ENCODE measurements around the gene AGAP2. TPM values are rescaled to one million over a fixed set of nuclear protein-coding genes. Genes with fewer than 3 reads are reported as not detected.

Gene AGAP2
- total and polyA plus RNA-seq, 2 donors (not counting 1 experiment from before 2014, with no cell fraction given), result 22.2 to 27.0 TPM

- H3K9me3 ChIP-seq (ENCODE audit: control extremely low read depth in 1 of 3, control insufficient read depth in 2 of 3, insufficient read depth in 1 of 3, low read length in 2 of 3), result no peaks in the 10 kb centered on the region
- ChIA-PET POLR2A (interaction anchor here (0.6 kb wide), 1 partner anchor 65 kb away, joined by 3 read pairs; no protein-coding TSS in a partner anchor), CTCF (no interaction called here)
- H3K4me1 ChIP-seq (ENCODE audit: control insufficient read depth in 2 of 2, insufficient read depth in 2 of 2, low read length in 2 of 2), result peaks cover 25 to 31% of the 10 kb centered on the region in 2 donors
- no peak overlapping the region for H3K4me3 ChIP-seq (ENCODE audit: control extremely low read depth in 1 of 5, extremely low read depth in 1 of 5, insufficient read depth in 1 of 5, low read depth in 2 of 5, low read length in 4 of 5)
- Mint-ChIP-seq H3K27ac (peak overlapping the region; percentile 57), H3K4me1 (peaks cover 27% of the 10 kb centered on the region), H3K9me3 (ENCODE audit: insufficient read depth) (no peaks in the 10 kb centered on the region), H3K4me3 (no peak overlapping the region), H3K27me3 (no peaks in the 10 kb centered on the region)
- no peak for DNase-seq
- ATAC-seq (ENCODE audit: low read depth), result no peak
- H3K79me2 ChIP-seq (ENCODE audit: control insufficient read depth, insufficient read depth, low read length), result peaks cover 48% of the 10 kb centered on the region
- no peak overlapping the region for H2AFZ ChIP-seq (ENCODE audit: insufficient read depth, low read depth, low read length, poor library complexity, severe bottlenecking)
- no peak overlapping the region for H3K9ac ChIP-seq (ENCODE audit: low read length)
- peaks cover 0 to 57% of the 10 kb centered on the region in 2 experiments for H3K36me3 ChIP-seq (replicated peaks in 1 of 2; ENCODE audit: control extremely low read depth in 1 of 2, control insufficient read depth in 1 of 2, extremely low read depth in 1 of 2, insufficient read depth in 2 of 2, low read length in 1 of 2)
- TF ChIP-seq EZH2 (IDR thresholded peaks at IDR 0.05; ENCODE audit: borderline replicate concordance, insufficient read depth, low read depth, low read length, poor library complexity, severe bottlenecking) (no peak), CTCF (IDR thresholded peaks at IDR 0.05) (no peak)
- intact Hi-C loops (cut with micrococcal nuclease), result no loop called here
- no peak overlapping the region for H3K27ac ChIP-seq (ENCODE audit: low read length in 2 of 2)
- WGBS (ENCODE audit: insufficient coverage), result 99% methylated on average over 31 of the region's 31 CpGs
- no peaks in the 10 kb centered on the region for H3K27me3 ChIP-seq (replicated peaks in 1 of 4; ENCODE audit: control extremely low read depth in 1 of 4, control insufficient read depth in 3 of 4, insufficient read depth in 4 of 4, low read length in 3 of 4)
- no peak overlapping the region for H3K4me2 ChIP-seq (replicated peaks; ENCODE audit: low read depth, low read length, poor library complexity, severe bottlenecking)
- H4K20me1 ChIP-seq (ENCODE audit: control insufficient read depth, insufficient read depth, low read length, poor library complexity, severe bottlenecking), result peaks cover 57% of the 10 kb centered on the region
These were observed 1.6 kb downstream of the AGAP2 start for GRCh38 chr12:57736741-57737466.

- no peaks in the 10 kb centered on the region for H3K9me3 ChIP-seq (ENCODE audit: control extremely low read depth in 1 of 3, control insufficient read depth in 2 of 3, insufficient read depth in 1 of 3, low read length in 2 of 3)
- H3K4me1 Mint-ChIP-seq, result peaks cover 19% of the 10 kb centered on the region
- peaks cover 57% of the 10 kb centered on the region for H4K20me1 ChIP-seq (ENCODE audit: control insufficient read depth, insufficient read depth, low read length, poor library complexity, severe bottlenecking)
- H3K4me2 ChIP-seq (replicated peaks; ENCODE audit: low read depth, low read length, poor library complexity, severe bottlenecking), result no peak overlapping the region
- intact Hi-C loops (cut with micrococcal nuclease), result no loop called here
- H3K27me3 ChIP-seq (replicated peaks in 1 of 4; ENCODE audit: control extremely low read depth in 1 of 4, control insufficient read depth in 3 of 4, insufficient read depth in 4 of 4, low read length in 3 of 4), result no peaks in the 10 kb centered on the region
- DNase-seq, result no peak
- POLR2A ChIA-PET, result no interaction called here
- peaks cover 40% of the 10 kb centered on the region for H3K79me2 ChIP-seq (ENCODE audit: control insufficient read depth, insufficient read depth, low read length)
- no peak overlapping the region for H2AFZ ChIP-seq (ENCODE audit: insufficient read depth, low read depth, low read length, poor library complexity, severe bottlenecking)
- no peak overlapping the region for H3K27ac ChIP-seq (ENCODE audit: low read length in 2 of 2)
- H3K4me3 Mint-ChIP-seq, result no peak overlapping the region
- no peaks in the 10 kb centered on the region for H3K27me3 Mint-ChIP-seq
- no peaks in the 10 kb centered on the region for H3K9me3 Mint-ChIP-seq (ENCODE audit: insufficient read depth)
- H3K9ac ChIP-seq (ENCODE audit: low read length), result no peak overlapping the region
- peaks cover 0 to 64% of the 10 kb centered on the region in 2 experiments for H3K36me3 ChIP-seq (replicated peaks in 1 of 2; ENCODE audit: control extremely low read depth in 1 of 2, control insufficient read depth in 1 of 2, extremely low read depth in 1 of 2, insufficient read depth in 2 of 2, low read length in 1 of 2)
- CTCF ChIA-PET, result no interaction called here
- no peak overlapping the region for H3K4me3 ChIP-seq (ENCODE audit: control extremely low read depth in 1 of 5, extremely low read depth in 1 of 5, insufficient read depth in 1 of 5, low read depth in 2 of 5, low read length in 4 of 5)
- no peak for TF ChIP-seq CTCF (IDR thresholded peaks at IDR 0.05)
- TF ChIP-seq EZH2 (IDR thresholded peaks at IDR 0.05; ENCODE audit: borderline replicate concordance, insufficient read depth, low read depth, low read length, poor library complexity, severe bottlenecking), result no peak
- H3K27ac Mint-ChIP-seq, result peak overlapping the region; percentile 57
- WGBS (ENCODE audit: insufficient coverage), result 92% methylated on average over 28 of the region's 49 CpGs
- ATAC-seq (ENCODE audit: low read depth), result no peak
- H3K4me1 ChIP-seq (ENCODE audit: control insufficient read depth in 2 of 2, insufficient read depth in 2 of 2, low read length in 2 of 2), result peaks cover 20 to 23% of the 10 kb centered on the region in 2 donors
These were observed 2.4 kb downstream of the AGAP2 start for GRCh38 chr12:57735952-57736740.
